Right lobe of liver (tissue), 6 donors: ENCODE data around the gene APBA2. TPM values are rescaled to one million over a fixed set of nuclear protein-coding genes. Genes with fewer than 3 reads are reported as not detected.
"Not testable (repeated sequence)": the region's sequence is repeated elsewhere in the genome, so short reads cannot be mapped to it uniquely, and the experiment has no call there.

Experiments used
- ATAC-seq, 4 donors: fragments of 200-7000 bp; cut with Tn5 transposase; one replicate each; pipeline ENCODE4 v1.9.1; 2020; ENCODE audit warnings: mild to moderate bottlenecking in 4 of 4, moderate library complexity in 4 of 4
- DNase-seq, 3 donors: peaks; one replicate each; pipeline ENCODE4 v3.0.0-alpha.2; 2020
- H3K27ac ChIP-seq, 3 donors: fragments of 200-600 bp; one replicate each; pipeline ENCODE4 v1.8.0; 2022
- H3K27me3 ChIP-seq, 2 donors: fragments of 200-600 bp; one replicate each; pipeline ENCODE4 v1.8.0; 2022
- H3K36me3 ChIP-seq, 4 donors: fragments of 200-600 bp; sonication (generic) in 1 of 4; one replicate each; pipeline versions ENCODE4 v1.5.1 to v1.8.0; 2017 to 2022; ENCODE audit warnings: control low read depth in 1 of 4
- H3K4me1 ChIP-seq, 4 donors: fragments of 200-600 bp; sonication (generic) in 1 of 4; one replicate each; pipeline versions ENCODE4 v1.5.1 to v1.8.0; 2017 to 2022; ENCODE audit warnings: control low read depth in 1 of 4
- H3K4me3 ChIP-seq, 3 donors: fragments of 200-600 bp; one replicate each; pipeline ENCODE4 v1.8.0; 2022
- H3K9me3 ChIP-seq, 4 donors: fragments of 200-600 bp; sonication (generic) in 1 of 4; one replicate each; pipeline versions ENCODE4 v1.5.1 to v1.8.0; 2017 to 2022; ENCODE audit warnings: control low read depth in 1 of 4
- CTCF ChIP-seq, 4 donors: fragments of 200-600 bp in 3 of 4; fragments of 450-650 bp in 1 of 4; IDR thresholded peaks; one replicate each; pipeline versions ENCODE4 v1.5.1 to v1.8.0; 2016 to 2022; ENCODE audit warnings: antibody characterized with exemption in 4 of 4, mild to moderate bottlenecking in 2 of 4
- POLR2A ChIP-seq: fragments of 450-650 bp; IDR thresholded peaks from one replicate; pipeline ENCODE4 v1.6.1; 2017; ENCODE audit warnings: antibody characterized with exemption, mild to moderate bottlenecking
- whole genome bisulfite sequencing: methylation state at CpG from one replicate; pipeline ENCODE4 v1.1.6; 2018; ENCODE audit warnings: low coverage, low lambda C conversion rate; ENCODE audit not compliant: insufficient coverage; ENCODE audit errors: missing lambda C conversion rate; 5-methylcytosine and 5-hydroxymethylcytosine counted together
- intact Hi-C, 2 donors: fragments of 100-400 bp; cut with DNase I; formaldehyde crosslinking; loops; one replicate each; pipeline versions ENCODE4 v1.11.2 to v1.14.1; 2022
- total RNA-seq, 6 experiments: library from RNA; depleted of rRNA in 2 of 6; stranded (reverse); fragments of >200 nt in 2 of 6; fragmentation: NEBNext Ultra II Directional in 3 of 6; extraction: Animal tissue kit (Norgen Biotek cat#: 25700) in 3 of 6; gene quantifications; one replicate each; pipeline versions ENCODE4 v1.1.0 to v1.2.4, GENCODE V29; 2016 to 2023
- donor health status: DM: no; HTN: yes; CAD: no.
- donor health status: DM: no; HTN: no; CAD: no.
- donor health status: DM: no; HTN: no; CAD: no.
- donor health status: DM: no; HTN: yes; CAD: no.
- donor health status: DM: no; HTN: yes; CAD: no.

The APBA2 gene
- total RNA-seq, 6 experiments from 2014 or later, result 0.51 to 0.75 (median 0.69) TPM

GRCh38 chr15:29099131-29099880 lies 213.5 kb downstream of the APBA2 start:
- no CpG with 5 or more reads among the region's 10 CpGs for WGBS
- H3K4me3 ChIP-seq, result no peak overlapping the region

GRCh38 chr15:29100486-29101000 lies 214.8 kb downstream of the APBA2 start:
- 36% methylated on average over 3 of the region's 7 CpGs for whole genome bisulfite sequencing
- Histone ChIP-seq H3K4me1 (no peaks in the 10 kb centered on the region), H3K4me3 (no peak overlapping the region), H3K27me3 (no peaks in the 10 kb centered on the region), H3K27ac (no peak overlapping the region), H3K9me3 (no peaks in the 10 kb centered on the region), H3K36me3 (no peaks in the 10 kb centered on the region)
- DNase-seq (peak in 1 of 3 donors; percentile 20), ATAC-seq (no peak)
- no peak for TF ChIP-seq CTCF (IDR thresholded peaks at IDR 0.05)
- no peak for TF ChIP-seq POLR2A
- intact Hi-C loops, result no loop called here

More at GRCh38 chr15:29099131-29099880, 213.5 kb downstream of the APBA2 start:
- no peak for ATAC-seq
- TF ChIP-seq CTCF (IDR thresholded peaks at IDR 0.05) (no peak), POLR2A (no peak)
- no peaks in the 10 kb centered on the region for H3K36me3 ChIP-seq
- intact Hi-C loops, result no loop called here
- H3K9me3 ChIP-seq, result no peaks in the 10 kb centered on the region
- H3K27ac ChIP-seq, result no peak overlapping the region
- no peak for DNase-seq
- H3K4me1 ChIP-seq, result no peaks in the 10 kb centered on the region
- H3K27me3 ChIP-seq, result no peaks in the 10 kb centered on the region

- Histone ChIP-seq H3K4me1 (no peaks in the 10 kb centered on the region), H3K4me3 (no peak overlapping the region), H3K27ac (no peak overlapping the region), H3K27me3 (no peaks in the 10 kb centered on the region), H3K9me3 (no peaks in the 10 kb centered on the region), H3K36me3 (no peaks in the 10 kb centered on the region)
- intact Hi-C loops, result no loop called here
- ATAC-seq (no peak), DNase-seq (peak in 1 of 3 donors; percentile 43)
- WGBS, result 80% methylated on average over 2 of the region's 16 CpGs
- TF ChIP-seq CTCF (IDR thresholded peaks at IDR 0.05) (no peak), POLR2A (no peak)
Measured at GRCh38 chr15:29101491-29101890, 215.7 kb downstream of the APBA2 start.

GRCh38 chr15:29102173-29102794 lies 216.5 kb downstream of the APBA2 start:
- ATAC-seq (peak in 3 of 4 donors; percentile 26 to 44 (median 37)), DNase-seq (peak in 2 of 3 donors; percentile 39 to 60)
- H3K4me3 ChIP-seq, H3K9me3 ChIP-seq, H3K27ac ChIP-seq, H3K27me3 ChIP-seq, intact Hi-C loops, H3K36me3 ChIP-seq, H3K4me1 ChIP-seq: not testable (repeated sequence)
- peak; percentile 27 to 65 (median 52) for TF ChIP-seq CTCF (IDR thresholded peaks at IDR 0.05)
- 63% methylated on average over 10 of the region's 10 CpGs for WGBS
